ENCODE data around the gene EEF2K.
"Not testable (repeated sequence)": the region's sequence is repeated elsewhere in the genome, so short reads cannot be mapped to it uniquely, and the experiment has no call there.

The EEF2K gene

DNA sequence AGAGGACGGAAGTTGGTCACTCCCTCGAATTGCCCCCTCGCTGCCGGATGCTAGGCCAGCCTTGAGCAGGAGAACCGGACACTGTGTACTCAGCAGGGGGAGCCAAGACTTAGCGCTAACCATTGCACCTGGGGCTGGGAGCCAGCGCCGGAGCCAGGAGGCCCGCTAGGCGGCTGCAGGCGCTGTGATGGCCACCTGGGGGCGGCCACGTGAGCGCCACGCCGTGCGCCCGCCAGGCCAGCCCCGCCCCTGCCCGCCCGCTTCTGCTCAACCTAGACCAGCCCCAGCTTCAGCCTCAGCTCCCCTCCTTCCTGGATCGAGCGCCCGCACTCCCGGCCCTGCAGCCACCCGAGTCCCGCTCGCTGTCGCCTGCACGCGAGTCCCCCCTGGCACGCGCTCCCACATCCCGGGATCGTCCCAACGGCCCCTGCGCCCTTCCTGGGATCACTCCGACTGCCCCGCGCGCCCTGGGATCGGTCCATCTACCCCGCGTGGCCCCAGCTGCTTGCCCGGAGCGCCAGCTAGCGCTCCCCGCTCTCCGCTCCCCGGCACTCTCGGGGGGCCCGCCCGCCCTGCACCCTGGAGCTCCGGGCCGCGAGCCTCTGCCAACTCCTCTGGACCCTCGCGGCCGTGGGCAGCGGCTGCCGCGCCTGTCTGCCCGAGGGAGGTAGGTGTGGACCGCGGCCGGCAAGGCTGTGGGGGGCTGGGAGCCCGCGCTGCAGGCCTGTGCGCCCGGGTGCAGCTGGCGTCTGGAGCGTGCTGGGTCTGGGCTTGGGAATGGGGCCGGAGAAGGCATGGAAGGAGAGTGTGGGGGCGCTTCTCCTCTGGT is at the start of gene EEF2K:
EEF2K (plus strand) TSS at position 266 of the 829 bp plus-strand sequence. CDS start 19,452 bp downstream, outside the sequence.
- DNase-seq, result peak; percentile 27 to 91 (median 78)

DNA sequence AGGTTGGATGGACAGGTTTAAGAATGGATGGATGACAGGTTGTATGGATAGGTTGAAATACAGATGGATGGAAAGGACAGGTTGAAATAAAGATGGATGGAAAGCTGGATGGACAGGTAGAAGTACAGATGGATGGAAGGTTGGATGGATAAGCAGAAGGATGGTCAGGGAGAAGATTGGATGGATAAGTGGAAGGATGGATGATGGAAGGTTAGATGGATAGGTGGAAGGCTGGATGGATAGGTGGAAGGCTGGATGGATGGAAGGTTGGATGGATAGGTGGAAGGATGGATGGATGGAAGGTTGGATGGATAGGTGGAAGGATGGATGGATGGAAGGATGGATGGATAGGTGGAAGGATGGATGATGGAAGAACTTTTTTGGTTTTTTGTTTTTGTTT is 44.7 kb upstream of the EEF2K start:
- DNase-seq, result no peak

GRCh38 chr16:22161999-22162655 is 44.0 kb upstream of the EEF2K start, which contains the start of gene SDR42E2:
Gene SDR42E2 (plus strand): TSS chr16:22162506. CDS start chr16:22165583, 3,077 bp downstream.
- DNase-seq, result no peak

- no peak for DNase-seq
Measured at GRCh38 chr16:22162656-22163009, 43.4 kb upstream of the EEF2K start.

GRCh38 chr16:22163806-22164205 is 42.3 kb upstream of the EEF2K start:
- no peak for DNase-seq

- DNase-seq, result no peak
Measured at GRCh38 chr16:22164482-22164881, 41.6 kb upstream of the EEF2K start.

DNA sequence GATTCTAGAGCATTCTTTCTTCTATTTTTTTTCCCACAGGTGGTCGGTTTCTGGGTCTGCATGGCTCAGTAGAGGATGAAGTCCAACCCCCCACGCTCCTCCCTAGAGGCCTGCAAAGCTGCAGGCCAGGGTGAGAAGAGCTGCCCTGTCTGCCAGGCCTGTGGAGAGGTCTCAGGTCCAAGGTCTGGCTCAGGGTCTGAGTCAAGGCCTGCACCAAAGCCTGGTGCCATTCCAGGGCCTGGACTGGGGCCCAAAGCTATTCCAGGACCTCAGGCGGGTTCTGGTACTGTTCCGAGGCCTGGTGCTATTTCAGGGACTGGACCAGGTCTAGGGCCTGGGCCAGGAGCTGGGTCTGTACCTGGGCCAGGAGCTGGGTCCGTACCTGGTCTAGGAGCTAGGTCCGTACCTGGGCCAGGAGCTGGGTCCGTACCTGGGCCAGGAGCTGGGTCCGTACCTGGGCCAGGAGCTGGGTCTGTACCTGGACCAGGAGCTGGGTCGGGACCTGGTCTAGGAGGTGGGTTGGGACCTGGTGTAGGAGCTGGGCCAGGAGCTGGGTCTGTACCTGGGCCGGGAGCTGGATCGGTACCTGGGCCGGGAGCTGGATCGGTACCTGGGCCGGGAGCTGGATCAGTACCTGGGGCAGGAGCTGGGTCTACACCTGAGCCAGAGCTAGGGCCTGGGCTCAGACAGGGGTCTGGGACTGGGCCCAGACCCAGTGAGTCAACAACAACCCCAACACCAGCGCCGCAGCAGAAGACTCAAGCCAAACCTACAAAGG is 40.4 kb upstream of the EEF2K start:
- no peak for DNase-seq

GRCh38 chr16:22171953-22172352 is 34.1 kb upstream of the EEF2K start:
- no peak for DNase-seq

DNA sequence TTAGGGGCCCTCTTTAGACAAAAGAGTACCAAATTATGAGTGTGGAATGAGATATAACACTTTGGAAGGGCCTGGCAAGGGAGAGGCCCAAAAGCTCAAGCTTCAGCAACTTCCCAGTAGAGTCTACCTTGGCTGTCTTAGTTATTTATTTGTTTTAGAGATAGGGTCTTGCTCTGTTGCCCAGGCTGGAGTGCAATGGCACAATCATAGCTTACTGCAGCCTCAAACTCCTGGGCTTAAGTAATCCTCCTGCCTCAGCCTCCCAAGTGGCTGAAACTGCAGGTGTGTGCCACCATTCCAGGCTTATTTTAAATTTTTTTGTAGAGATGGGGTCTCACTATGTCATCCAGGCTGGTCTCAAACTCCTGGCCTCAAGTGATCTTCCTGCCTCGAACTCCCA is 33.4 kb upstream of the EEF2K start:
- DNase-seq, result not testable (repeated sequence)

DNA sequence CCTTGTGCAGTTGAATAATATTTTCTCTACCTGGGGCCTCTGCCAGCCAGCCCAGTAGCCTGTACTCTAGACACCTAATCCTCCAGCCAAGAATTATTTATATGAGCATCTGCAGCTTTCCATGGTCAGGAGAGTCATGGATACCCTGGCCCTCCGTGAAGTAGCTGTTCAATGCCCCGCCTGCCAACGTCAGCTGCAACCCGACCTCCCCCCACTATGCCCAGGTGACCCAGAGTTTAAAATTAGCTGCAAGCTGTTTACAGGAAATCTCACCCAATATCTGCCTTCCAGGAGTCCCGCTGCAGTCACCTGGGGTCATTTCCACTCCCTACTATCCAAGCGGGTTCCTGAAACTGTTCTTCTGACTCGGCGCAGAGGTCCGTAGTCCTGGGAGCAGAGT is 31.4 kb upstream of the EEF2K start:
- DNase-seq, result no peak

DNA sequence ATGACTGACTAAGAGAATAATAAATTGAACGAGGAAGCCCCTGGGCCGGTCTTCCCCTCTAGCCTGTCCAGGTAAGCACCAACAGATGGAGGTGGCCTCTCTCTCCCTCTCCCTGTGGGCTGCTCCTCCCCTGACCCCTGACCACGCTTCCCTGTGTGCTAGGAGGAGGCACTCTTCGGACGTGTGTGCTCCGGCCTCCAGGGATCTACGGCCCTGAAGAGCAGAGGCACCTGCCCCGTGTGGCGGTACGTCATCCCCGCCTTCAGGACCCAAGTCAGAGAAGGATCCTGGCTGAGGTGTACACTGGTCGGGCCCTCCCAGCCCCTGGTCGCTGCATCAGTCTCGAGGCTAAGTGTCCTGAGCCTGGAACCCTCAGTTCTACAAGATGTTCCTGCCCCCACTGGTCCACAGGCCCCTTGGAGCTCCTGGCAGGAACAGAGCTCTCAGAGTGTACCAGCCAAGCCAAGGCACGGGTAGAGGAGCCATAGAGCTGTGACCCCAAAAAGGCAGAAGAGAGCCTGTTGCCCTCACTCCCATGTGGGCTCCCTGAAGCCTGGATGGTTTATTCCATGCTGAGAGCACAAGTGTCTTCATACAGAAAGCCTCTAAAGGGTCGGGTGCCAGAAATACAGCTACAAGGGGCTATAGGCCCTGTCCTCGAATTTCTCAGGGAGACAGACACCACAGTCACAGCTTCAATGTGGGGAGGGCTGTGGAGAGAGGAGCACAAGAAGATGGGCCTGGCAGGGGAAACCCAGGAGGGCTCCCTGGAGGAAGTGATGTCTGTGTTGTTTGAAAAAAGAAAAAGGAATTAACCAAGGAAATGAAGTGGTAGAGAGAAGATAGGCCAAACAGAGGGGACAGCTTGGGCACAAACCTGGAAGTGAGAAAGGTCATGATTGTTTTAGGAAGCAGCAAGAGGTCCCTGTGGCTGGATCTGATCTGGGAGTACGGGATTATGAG is 27.8 kb upstream of the EEF2K start:
- no peak for DNase-seq

- DNase-seq, result no peak
Measured at GRCh38 chr16:22181426-22181825, 24.7 kb upstream of the EEF2K start.

DNA sequence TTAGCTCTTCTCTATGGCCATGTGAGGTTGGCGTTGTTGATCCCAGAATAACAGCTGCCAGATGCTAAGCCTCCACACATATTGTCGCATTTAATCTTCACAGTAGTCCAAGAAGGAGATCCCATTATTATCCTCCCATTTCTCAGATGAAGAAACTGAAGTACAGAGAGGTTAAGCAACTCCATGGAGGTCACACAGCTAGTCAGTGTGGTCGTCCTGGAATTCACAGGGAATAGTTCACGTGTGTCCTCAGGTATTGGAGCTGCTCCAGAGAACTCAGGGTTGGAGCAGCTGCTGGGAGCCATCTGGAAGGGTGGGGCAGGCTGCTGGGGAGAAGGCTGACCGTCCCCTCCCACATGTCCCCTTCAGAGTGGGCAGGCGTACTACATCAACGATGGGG is 24.2 kb upstream of the EEF2K start:
- DNase-seq, result no peak

GRCh38 chr16:22183335-22183734 is 22.7 kb upstream of the EEF2K start:
- no peak for DNase-seq

- no peak for DNase-seq
Measured at GRCh38 chr16:22183901-22184614, 22.0 kb upstream of the EEF2K start.

DNA sequence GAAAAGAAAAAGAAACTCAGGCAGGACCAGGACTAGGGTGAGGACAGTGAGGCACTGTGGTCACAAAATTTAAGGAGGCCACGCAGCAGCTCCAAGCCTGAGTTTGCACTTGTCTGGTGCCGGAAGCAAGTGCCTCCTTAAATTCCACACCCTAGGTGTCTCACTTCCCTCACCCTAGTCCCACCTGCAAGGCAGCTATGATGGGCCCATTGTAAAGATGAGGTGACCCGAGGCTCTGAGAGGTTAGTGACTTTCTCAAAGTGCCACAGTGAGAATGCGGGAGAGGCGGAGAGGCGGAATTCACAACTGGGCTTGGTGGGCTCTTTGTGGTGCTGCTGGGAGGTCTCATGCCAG is 21.5 kb upstream of the EEF2K start:
- DNase-seq, result no peak

GRCh38 chr16:22186517-22186916 is 19.6 kb upstream of the EEF2K start:
- DNase-seq, result no peak

GRCh38 chr16:22188267-22188594 is 17.8 kb upstream of the EEF2K start:
- DNase-seq, result no peak

DNA sequence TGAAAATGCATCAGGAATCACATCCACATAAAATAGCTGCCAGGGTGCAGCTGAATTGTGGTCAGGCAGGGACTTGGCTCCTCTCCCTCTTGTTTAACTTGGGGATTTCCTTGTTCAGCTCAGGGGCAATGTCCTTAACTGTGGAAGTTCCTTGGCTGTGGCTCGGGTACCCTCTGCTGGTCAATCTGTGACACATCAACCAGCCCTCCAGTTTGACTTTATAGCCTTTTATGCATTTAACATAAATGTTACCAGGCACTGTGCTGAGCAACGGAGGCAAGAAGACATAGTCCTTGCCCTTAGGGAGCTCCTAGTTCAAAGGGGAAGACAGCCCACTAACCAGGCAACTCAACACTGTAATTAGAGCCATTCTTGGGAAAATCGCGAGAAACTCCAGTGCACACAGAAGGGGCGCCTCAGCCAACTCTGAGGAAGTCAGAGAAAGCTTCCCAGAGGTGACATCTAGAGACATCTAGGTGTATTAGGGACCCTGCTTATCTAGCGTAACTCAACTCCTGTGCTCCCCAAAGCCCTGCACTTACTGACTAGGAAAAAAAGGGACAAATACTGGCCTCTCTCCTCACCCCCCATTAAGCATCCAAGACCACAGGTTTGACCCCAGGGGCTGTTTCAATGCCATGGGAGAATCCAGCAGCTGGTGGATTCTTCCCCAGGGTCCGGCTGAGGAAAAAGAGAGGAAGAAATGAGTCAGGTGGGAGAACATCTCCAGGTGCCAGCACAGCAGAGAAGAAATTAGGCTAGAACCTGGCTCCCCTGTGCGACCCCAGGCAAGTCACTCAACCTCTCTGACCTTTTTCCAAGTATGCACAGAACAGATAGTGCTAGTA is 17.3 kb upstream of the EEF2K start:
- DNase-seq, result peak in 50 of 58 donors; percentile 3 to 68 (median 31)

Measured in anterior cingulate cortex (tissue), 58 donors.